ENCODE measurements around the gene ZNF408.

ZNF408 gene

DNA sequence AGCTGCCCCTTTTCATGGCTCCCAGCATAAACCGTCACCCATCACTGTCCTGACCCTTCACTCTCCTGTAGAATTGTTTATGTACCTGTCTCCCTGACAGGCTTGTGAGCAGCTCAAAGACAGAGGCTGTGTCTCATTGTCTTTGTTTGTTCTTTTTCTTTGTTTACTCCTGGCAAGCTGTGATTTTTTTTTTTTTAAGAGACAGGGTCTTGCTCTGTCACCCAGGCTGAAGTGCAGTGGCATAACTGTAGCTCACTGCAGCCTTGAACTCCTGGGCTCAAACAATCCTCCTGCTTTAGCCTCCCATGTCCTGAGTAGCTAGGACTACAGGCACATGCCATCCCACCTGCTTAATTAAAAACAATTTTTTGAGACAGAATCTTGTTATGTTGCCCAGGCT, 10.1 kb upstream of the ZNF408 start:
- TF ChIP-seq, protein P1, sequence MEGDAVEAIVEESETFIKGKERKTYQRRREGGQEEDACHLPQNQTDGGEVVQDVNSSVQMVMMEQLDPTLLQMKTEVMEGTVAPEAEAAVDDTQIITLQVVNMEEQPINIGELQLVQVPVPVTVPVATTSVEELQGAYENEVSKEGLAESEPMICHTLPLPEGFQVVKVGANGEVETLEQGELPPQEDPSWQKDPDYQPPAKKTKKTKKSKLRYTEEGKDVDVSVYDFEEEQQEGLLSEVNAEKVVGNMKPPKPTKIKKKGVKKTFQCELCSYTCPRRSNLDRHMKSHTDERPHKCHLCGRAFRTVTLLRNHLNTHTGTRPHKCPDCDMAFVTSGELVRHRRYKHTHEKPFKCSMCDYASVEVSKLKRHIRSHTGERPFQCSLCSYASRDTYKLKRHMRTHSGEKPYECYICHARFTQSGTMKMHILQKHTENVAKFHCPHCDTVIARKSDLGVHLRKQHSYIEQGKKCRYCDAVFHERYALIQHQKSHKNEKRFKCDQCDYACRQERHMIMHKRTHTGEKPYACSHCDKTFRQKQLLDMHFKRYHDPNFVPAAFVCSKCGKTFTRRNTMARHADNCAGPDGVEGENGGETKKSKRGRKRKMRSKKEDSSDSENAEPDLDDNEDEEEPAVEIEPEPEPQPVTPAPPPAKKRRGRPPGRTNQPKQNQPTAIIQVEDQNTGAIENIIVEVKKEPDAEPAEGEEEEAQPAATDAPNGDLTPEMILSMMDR (IDR thresholded peaks at IDR 0.05; ENCODE audit: insufficient read depth, low read length, poor library complexity, severe bottlenecking), result no peak
- DNase-seq (ENCODE audit: extremely low read depth, insufficient read length), result no peak
- peaks cover 29% of the 10 kb centered on the region for H3K36me3 ChIP-seq (ENCODE audit: control insufficient read depth, insufficient read depth, low read length)

DNA sequence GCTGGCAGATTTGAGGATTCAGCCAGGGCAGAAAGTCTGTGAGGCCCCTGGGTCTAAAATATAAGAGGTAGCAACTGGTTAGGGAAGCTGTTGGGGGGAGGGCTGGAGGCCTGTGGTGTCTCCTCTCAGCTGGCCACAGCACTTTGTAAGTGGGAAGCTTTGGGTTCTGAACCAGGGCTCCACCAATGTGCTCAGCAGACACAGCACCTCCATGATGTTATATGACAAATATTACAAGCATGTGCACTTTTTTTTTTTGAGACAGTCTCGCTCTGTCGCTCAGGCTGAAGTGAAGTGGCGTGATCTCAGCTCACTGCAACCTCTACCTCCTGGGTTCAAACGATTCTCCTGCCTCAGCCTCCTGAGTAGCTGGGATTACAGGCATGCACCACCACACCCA, 8.4 kb upstream of the ZNF408 start:
- Histone ChIP-seq H3K27me3 (replicated peaks; ENCODE audit: control insufficient read depth, insufficient read depth, low read length) (no peaks in the 10 kb centered on the region), H3K4me3 (replicated peaks; ENCODE audit: low read depth, low read length) (no peak overlapping the region), H3K36me3 (ENCODE audit: control insufficient read depth, insufficient read depth, low read length) (peaks cover 35% of the 10 kb centered on the region)
- no peak for DNase-seq (ENCODE audit: extremely low read depth, insufficient read length)
- TF ChIP-seq, protein P1 (IDR thresholded peaks at IDR 0.05; ENCODE audit: insufficient read depth, low read length, poor library complexity, severe bottlenecking), result no peak

More for the DNA sequence above, 10.1 kb upstream of the ZNF408 start:
- no peaks in the 10 kb centered on the region for H3K27me3 ChIP-seq (replicated peaks; ENCODE audit: control insufficient read depth, insufficient read depth, low read length)
- H3K4me3 ChIP-seq (replicated peaks; ENCODE audit: low read depth, low read length), result no peak overlapping the region

DNA sequence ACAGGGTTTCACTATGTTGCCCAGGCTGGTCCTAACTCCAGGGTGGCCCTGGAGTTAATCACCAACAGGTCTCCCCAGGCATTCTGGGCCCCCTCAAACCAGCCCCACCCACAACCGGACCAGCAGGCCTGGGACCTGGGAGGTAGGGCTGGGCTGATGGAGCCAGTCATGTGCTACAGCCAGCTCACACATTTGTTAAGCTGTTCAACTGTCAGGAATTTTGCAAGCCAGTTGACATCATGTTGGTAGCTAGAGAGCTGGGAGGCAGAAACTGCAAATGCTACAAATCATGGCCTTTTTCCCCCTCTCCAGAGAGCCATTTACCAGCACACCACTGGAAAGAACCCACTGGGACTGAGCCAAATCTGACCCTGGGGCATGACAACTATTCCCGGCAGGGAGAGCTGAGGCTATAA, 7.2 kb upstream of the ZNF408 start:
- Histone ChIP-seq H3K27me3 (replicated peaks; ENCODE audit: control insufficient read depth, insufficient read depth, low read length) (no peaks in the 10 kb centered on the region), H3K36me3 (ENCODE audit: control insufficient read depth, insufficient read depth, low read length) (peaks cover 35% of the 10 kb centered on the region), H3K4me3 (replicated peaks; ENCODE audit: low read depth, low read length) (no peak overlapping the region)
- DNase-seq (ENCODE audit: extremely low read depth, insufficient read length), result no peak
- TF ChIP-seq, protein P1 (IDR thresholded peaks at IDR 0.05; ENCODE audit: insufficient read depth, low read length, poor library complexity, severe bottlenecking), result no peak

DNA sequence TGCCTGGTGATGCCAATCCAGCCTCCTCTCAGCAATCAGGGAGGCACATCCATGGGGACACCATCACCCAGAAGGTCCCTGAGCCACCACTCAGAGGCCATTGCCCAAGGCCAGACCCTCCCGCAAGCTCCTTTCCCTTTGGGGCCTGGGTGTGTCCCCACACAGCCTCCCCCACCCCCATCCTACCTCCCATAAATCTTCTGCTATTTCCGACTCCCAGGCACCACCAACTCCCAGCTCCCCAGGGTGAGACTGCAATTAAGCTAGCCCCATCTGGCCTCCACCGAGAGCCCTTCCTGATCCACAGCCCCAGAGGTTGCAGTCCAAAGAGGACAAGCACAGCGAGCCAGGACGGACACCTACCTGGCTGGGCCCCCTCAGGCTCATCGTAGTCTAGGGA, 6.8 kb upstream of the ZNF408 start:
- Histone ChIP-seq H3K4me3 (replicated peaks; ENCODE audit: low read depth, low read length) (no peak overlapping the region), H3K36me3 (ENCODE audit: control insufficient read depth, insufficient read depth, low read length) (peaks cover 34% of the 10 kb centered on the region), H3K27me3 (replicated peaks; ENCODE audit: control insufficient read depth, insufficient read depth, low read length) (no peaks in the 10 kb centered on the region)
- TF ChIP-seq, protein P1 (IDR thresholded peaks at IDR 0.05; ENCODE audit: insufficient read depth, low read length, poor library complexity, severe bottlenecking), result no peak
- no peak for DNase-seq (ENCODE audit: extremely low read depth, insufficient read length)

DNA sequence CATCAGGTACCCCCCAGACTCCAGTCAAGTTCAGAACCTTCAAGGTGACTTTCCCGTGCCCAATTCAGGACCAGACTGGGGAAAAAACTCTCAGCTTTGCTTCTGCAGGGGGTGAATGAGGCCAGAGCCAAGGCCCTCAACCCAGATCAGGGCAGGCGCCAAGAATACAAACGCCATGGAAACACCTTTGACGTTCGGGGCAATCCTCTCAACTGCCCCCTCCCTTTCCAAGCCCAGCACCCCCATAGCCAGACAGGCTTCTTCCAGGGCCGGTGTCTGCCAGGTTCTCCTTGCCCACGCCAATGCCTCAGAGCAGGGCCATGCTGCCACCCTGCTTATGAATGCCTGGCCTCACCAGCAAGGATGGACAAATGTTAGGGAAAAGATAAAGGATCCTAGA, 6.2 kb upstream of the ZNF408 start:
- no peak for DNase-seq (ENCODE audit: extremely low read depth, insufficient read length)
- Histone ChIP-seq H3K27me3 (replicated peaks; ENCODE audit: control insufficient read depth, insufficient read depth, low read length) (no peaks in the 10 kb centered on the region), H3K4me3 (replicated peaks; ENCODE audit: low read depth, low read length) (no peak overlapping the region), H3K36me3 (ENCODE audit: control insufficient read depth, insufficient read depth, low read length) (peaks cover 33% of the 10 kb centered on the region)
- TF ChIP-seq, protein P1 (IDR thresholded peaks at IDR 0.05; ENCODE audit: insufficient read depth, low read length, poor library complexity, severe bottlenecking), result no peak

All from GM06990 (cell line).